HL-60 (cell line): Measurements from ENCODE around the gene JMJD1C.

Experiments used
- DNase-seq, 2 experiments: peaks; one replicate each; pipeline ENCODE4 v3.0.0-alpha.2; 2010 to 2020; ENCODE audit warnings: low read depth in 1 of 2, low spot score in 1 of 2
- H3K27ac ChIP-seq: fragments of 250-450 bp; sonication (Bioruptor Pico); replicated peaks from 2 replicates; pipeline ENCODE4 v1.5.1; 2020; ENCODE audit warnings: mild to moderate bottlenecking, moderate library complexity
- H3K27me3 ChIP-seq: fragments of 250-450 bp; sonication (Bioruptor Pico); 2 replicates; pipeline ENCODE4 v1.5.1; 2021; ENCODE audit warnings: mild to moderate bottlenecking, moderate library complexity; ENCODE audit not compliant: insufficient read depth, poor library complexity, severe bottlenecking
- H3K4me3 ChIP-seq: replicated peaks from 2 replicates; pipeline ENCODE4 v1.5.1; 2011; ENCODE audit warnings: mild to moderate bottlenecking, control low read depth, low read length; ENCODE audit not compliant: insufficient read depth
- GABPA ChIP-seq: IDR thresholded peaks from 2 replicates; pipeline ENCODE4 v1.6.1; 2012; ENCODE audit warnings: low read depth
- POLR2AphosphoS5 ChIP-seq: IDR thresholded peaks from 2 replicates; pipeline ENCODE4 v1.6.1; 2012; ENCODE audit warnings: low read depth
- SPI1 ChIP-seq: IDR thresholded peaks from 2 replicates; pipeline ENCODE4 v1.6.1; 2012; ENCODE audit warnings: low read depth, mild to moderate bottlenecking, borderline replicate concordance
- TF ChIP-seq, protein P1 (sequence below): IDR thresholded peaks from 2 replicates; pipeline ENCODE4 v1.6.1; 2012; ENCODE audit warnings: low read depth; ENCODE audit not compliant: insufficient replicate concordance
- TF ChIP-seq, protein P2 (sequence below): IDR thresholded peaks from one replicate; pipeline ENCODE4 v1.5.1; 2011; ENCODE audit warnings: low read length, control low read depth, inconsistent platforms; ENCODE audit not compliant: insufficient read depth

JMJD1C gene

DNA sequence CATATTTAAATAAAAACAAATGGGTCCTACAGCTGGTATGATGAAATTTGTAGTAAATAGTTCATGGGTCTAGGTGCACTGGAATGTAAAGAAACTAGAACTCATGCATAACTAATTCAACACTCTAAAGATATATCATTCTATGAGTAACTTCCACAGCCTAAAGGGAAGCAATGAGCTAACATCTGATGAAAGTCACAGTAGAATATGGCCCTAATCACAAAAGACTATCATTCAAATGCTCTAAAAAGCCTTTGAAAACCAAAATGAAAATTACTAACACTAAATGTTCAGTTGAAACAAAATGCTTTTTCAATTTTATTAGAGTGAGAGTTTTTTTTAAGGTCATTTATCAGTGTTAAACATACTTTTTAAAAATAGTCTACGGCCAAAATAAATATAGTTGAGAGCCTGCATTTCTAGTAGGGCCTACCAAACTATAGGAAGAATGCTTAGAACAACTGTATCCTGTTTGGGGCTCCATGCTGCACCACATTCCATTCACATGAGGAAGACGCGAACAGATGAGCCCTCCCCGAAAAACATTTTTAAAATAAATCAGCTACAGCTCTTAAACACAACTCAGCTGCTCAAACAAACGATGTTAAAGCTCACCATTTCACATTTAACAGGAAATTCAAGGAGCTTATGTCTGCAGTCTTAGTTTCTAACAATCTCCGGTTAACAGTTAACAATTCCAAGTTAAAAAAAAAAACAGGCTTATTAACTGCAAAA, 198.2 kb downstream of the JMJD1C start:
- DNase-seq: peak; percentile 30 to 34
- TF ChIP-seq, protein P1, sequence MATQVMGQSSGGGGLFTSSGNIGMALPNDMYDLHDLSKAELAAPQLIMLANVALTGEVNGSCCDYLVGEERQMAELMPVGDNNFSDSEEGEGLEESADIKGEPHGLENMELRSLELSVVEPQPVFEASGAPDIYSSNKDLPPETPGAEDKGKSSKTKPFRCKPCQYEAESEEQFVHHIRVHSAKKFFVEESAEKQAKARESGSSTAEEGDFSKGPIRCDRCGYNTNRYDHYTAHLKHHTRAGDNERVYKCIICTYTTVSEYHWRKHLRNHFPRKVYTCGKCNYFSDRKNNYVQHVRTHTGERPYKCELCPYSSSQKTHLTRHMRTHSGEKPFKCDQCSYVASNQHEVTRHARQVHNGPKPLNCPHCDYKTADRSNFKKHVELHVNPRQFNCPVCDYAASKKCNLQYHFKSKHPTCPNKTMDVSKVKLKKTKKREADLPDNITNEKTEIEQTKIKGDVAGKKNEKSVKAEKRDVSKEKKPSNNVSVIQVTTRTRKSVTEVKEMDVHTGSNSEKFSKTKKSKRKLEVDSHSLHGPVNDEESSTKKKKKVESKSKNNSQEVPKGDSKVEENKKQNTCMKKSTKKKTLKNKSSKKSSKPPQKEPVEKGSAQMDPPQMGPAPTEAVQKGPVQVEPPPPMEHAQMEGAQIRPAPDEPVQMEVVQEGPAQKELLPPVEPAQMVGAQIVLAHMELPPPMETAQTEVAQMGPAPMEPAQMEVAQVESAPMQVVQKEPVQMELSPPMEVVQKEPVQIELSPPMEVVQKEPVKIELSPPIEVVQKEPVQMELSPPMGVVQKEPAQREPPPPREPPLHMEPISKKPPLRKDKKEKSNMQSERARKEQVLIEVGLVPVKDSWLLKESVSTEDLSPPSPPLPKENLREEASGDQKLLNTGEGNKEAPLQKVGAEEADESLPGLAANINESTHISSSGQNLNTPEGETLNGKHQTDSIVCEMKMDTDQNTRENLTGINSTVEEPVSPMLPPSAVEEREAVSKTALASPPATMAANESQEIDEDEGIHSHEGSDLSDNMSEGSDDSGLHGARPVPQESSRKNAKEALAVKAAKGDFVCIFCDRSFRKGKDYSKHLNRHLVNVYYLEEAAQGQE: peak; percentile 12
- TF ChIP-seq, protein P2, sequence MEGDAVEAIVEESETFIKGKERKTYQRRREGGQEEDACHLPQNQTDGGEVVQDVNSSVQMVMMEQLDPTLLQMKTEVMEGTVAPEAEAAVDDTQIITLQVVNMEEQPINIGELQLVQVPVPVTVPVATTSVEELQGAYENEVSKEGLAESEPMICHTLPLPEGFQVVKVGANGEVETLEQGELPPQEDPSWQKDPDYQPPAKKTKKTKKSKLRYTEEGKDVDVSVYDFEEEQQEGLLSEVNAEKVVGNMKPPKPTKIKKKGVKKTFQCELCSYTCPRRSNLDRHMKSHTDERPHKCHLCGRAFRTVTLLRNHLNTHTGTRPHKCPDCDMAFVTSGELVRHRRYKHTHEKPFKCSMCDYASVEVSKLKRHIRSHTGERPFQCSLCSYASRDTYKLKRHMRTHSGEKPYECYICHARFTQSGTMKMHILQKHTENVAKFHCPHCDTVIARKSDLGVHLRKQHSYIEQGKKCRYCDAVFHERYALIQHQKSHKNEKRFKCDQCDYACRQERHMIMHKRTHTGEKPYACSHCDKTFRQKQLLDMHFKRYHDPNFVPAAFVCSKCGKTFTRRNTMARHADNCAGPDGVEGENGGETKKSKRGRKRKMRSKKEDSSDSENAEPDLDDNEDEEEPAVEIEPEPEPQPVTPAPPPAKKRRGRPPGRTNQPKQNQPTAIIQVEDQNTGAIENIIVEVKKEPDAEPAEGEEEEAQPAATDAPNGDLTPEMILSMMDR: no peak
- peak overlapping the region; percentile 56 for H3K4me3 ChIP-seq

DNA sequence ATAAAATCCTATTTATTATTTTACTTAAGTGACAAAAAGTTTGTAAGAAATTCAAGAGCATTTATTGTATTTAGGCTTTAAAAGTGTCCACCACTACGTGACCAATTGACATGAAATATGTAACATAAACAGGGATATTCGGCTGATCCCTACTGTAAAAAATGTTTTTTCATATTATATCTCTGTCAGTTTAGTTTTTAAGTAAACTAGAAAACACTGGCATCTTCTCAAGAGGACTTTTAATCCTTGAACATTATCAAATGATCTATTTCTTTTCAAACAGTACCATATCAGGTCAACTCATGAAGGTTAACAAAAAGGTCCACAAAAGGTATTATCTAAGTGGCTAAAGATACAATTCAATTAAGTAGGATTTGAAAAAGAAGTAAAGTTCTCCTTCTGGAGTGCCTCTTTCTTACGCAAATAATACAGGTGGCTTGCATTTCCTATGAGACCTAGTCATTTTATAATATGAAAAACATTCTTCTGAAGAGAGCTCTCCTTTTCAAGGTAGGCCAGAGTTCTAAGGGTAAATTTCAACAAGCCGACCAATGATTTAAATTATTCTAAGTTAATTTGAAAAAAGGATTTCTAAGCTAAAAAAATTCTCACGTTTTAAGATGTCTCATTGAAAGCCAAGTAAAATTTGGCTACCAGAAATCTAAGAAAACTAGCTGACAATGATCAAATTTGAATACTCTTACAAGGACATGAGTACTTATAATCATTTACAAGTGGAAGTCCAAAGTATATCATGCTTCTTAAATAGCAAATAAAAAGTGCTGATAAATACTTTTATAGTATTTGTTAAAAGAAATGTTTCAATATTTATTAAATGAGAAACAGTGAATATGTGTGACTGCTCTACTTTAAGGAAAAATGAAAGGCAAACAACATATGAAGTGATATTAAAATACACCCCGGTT, 199.1 kb downstream of the JMJD1C start:
- H3K27ac ChIP-seq: peak overlapping the region; percentile 86
- TF ChIP-seq, protein P2: no peak
- TF ChIP-seq POLR2AphosphoS5 (no peak), GABPA (no peak)
- no peak for DNase-seq
- no peaks in the 10 kb centered on the region for H3K27me3 ChIP-seq
- peak overlapping the region; percentile 56 for H3K4me3 ChIP-seq

More for the DNA sequence above, 198.2 kb downstream of the JMJD1C start:
- Histone ChIP-seq H3K27me3 (no peaks in the 10 kb centered on the region), H3K27ac (peak overlapping the region; percentile 86)

DNA sequence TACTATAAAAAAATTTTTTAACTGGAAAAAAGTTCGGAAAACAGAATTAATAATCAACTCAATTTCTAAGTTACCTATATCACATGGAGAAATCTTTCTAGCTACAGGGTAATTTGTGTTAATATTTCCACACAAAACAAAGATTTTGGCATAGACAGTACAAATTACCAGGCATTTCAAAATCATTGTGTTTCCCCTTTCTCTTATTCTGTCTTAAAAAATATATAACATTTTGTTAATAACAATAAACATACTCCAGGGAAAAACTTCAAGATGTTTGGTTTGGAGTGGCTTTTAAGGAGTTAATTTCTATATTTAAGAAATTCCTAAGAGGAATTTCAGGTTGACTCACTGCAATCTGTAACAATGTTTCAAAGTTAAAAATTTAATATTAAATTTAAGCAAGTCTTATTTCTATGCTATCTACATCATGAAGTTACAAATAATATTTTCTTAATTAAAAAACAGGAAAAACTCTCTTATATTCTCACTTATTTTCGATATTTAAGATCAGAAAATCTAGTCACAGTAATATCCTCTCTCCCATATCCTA, 200.0 kb downstream of the JMJD1C start:
- H3K4me3 ChIP-seq: peak overlapping the region; percentile 56
- DNase-seq: no peak
- H3K27me3 ChIP-seq: no peaks in the 10 kb centered on the region
- peak overlapping the region; percentile 86 for H3K27ac ChIP-seq
- TF ChIP-seq, protein P1: no peak
- TF ChIP-seq, protein P2: no peak
- no peak for TF ChIP-seq SPI1
- no peak for TF ChIP-seq POLR2AphosphoS5
- TF ChIP-seq GABPA: no peak
